K562 (cell line): ENCODE measurements around the gene MRAP2. TPM values are rescaled to one million over a fixed set of nuclear protein-coding genes. Genes with fewer than 3 reads are reported as not detected.

Source experiments
- ARHGAP35 ChIP-seq: fragments of 450-650 bp; IDR thresholded peaks from 2 replicates; pipeline ENCODE4 v1.6.1; 2018; ENCODE audit not compliant: partially characterized antibody
- CBFA2T3 ChIP-seq: fragments of 450-650 bp; IDR thresholded peaks from 2 replicates; pipeline ENCODE4 v1.6.1; 2017
- CBX3 ChIP-seq, 2 experiments: IDR thresholded peaks; 1 replicate in 1 of 2; 2 replicates in 1 of 2; pipeline ENCODE4 v1.6.1; 2012; ENCODE audit warnings: inconsistent platforms in 2 of 2, low read length in 2 of 2, borderline replicate concordance in 1 of 2, control low read depth in 1 of 2
- CCNT2 ChIP-seq: IDR thresholded peaks from 2 replicates; pipeline ENCODE4 v1.6.1; 2011; ENCODE audit warnings: borderline replicate concordance, low read depth, mild to moderate bottlenecking, moderate library complexity, mixed read lengths, low read length; ENCODE audit not compliant: insufficient read length; ENCODE audit errors: extremely low read depth
- EP300 ChIP-seq: IDR thresholded peaks from 2 replicates; pipeline ENCODE4 v1.6.1; 2012; ENCODE audit warnings: low read length, improper control_type of control experiment
- FOXJ3 ChIP-seq: sonication (generic); formaldehyde crosslinking; IDR thresholded peaks from 2 replicates; pipeline ENCODE4 v1.4.0; 2020; ENCODE audit warnings: mild to moderate bottlenecking, missing genetic modification reagents
- LEF1 ChIP-seq: fragments of 450-650 bp; IDR thresholded peaks from 2 replicates; pipeline ENCODE4 v1.6.1; 2016; ENCODE audit warnings: mild to moderate bottlenecking
- MCM3 ChIP-seq: fragments of 450-650 bp; IDR thresholded peaks from 2 replicates; pipeline ENCODE4 v1.6.1; 2016
- NCOR1 ChIP-seq: fragments of 450-650 bp; IDR thresholded peaks from 2 replicates; pipeline ENCODE4 v1.6.1; 2016; ENCODE audit warnings: mild to moderate bottlenecking, moderate library complexity
- SMARCA4 ChIP-seq: fragments of 450-650 bp; IDR thresholded peaks from 2 replicates; pipeline ENCODE4 v1.6.1; 2016
- SMARCC2 ChIP-seq: fragments of 450-650 bp; IDR thresholded peaks from 2 replicates; pipeline ENCODE4 v1.6.1; 2017; ENCODE audit warnings: antibody characterized with exemption, moderate library complexity, mild to moderate bottlenecking, low read depth
- SMARCE1 ChIP-seq: fragments of 450-650 bp; IDR thresholded peaks from 2 replicates; pipeline ENCODE4 v1.7.1; 2016; ENCODE audit warnings: mild to moderate bottlenecking
- SOX6 ChIP-seq: fragments of 450-650 bp; IDR thresholded peaks from 2 replicates; pipeline ENCODE4 v1.6.1; 2014; ENCODE audit warnings: mild to moderate bottlenecking
- STAT5B ChIP-seq: fragments of 250-450 bp; sonication (Bioruptor Pico); IDR thresholded peaks from 2 replicates; pipeline ENCODE4 v1.8.0; 2021; ENCODE audit warnings: mild to moderate bottlenecking, inconsistent platforms
- TAL1 ChIP-seq: fragments of 450-650 bp; IDR thresholded peaks from 2 replicates; pipeline ENCODE4 v1.6.1; 2016; ENCODE audit warnings: mild to moderate bottlenecking
- TCF3 ChIP-seq: sonication (generic); formaldehyde crosslinking; IDR thresholded peaks from 2 replicates; pipeline ENCODE4 v1.4.0; 2020; ENCODE audit warnings: mild to moderate bottlenecking, missing genetic modification reagents
- TRIM24 ChIP-seq, 2 experiments: fragments of 450-650 bp; IDR thresholded peaks; 2 replicates each; pipeline ENCODE4 v1.6.1; 2016
- TRIM28 ChIP-seq: fragments of 450-650 bp; IDR thresholded peaks from 2 replicates; pipeline ENCODE4 v1.6.1; 2017
- ZFPM2 ChIP-seq: fragments of 250-450 bp; sonication (Bioruptor Pico); IDR thresholded peaks from 2 replicates; pipeline ENCODE4 v1.5.1; 2022; ENCODE audit warnings: mild to moderate bottlenecking
- ZNF140 ChIP-seq: fragments of 250-450 bp; sonication (Bioruptor Pico); IDR thresholded peaks from 2 replicates; pipeline ENCODE4 v1.8.0; 2021; ENCODE audit warnings: moderate library complexity, mild to moderate bottlenecking, inconsistent platforms
- polyA plus RNA-seq, 8 experiments: library from polyadenylated mRNA; depleted of rRNA in 4 of 8; stranded (reverse) in 5 of 8; unstranded in 3 of 8; fragments of >200 nt; fragmentation: Nextera tagmentation in 2 of 8; fragmentation: Illumina TruSeq in 1 of 8; extraction: Ambion mirVana in 2 of 8; extraction: Trizol in 1 of 8; gene quantifications; 2 replicates each; pipeline versions ENCODE4 v1.2.1 to v1.2.3, GENCODE V29; 2011 to 2014; ENCODE audit warnings: inconsistent platforms in 1 of 8, missing spikeins in 1 of 8
- total RNA-seq, 7 experiments: library from RNA; depleted of rRNA in 6 of 7; stranded (reverse); fragments of >200 nt in 6 of 7; fragmentation: Illumina TruSeq in 2 of 7; extraction: Trizol in 2 of 7; gene quantifications; 2 replicates each; pipeline versions ENCODE4 v1.2.1 to v1.2.3, GENCODE V29; 2011 to 2021; ENCODE audit warnings: low replicate concordance in 1 of 7
- TF ChIP-seq, protein P1 (sequence below): IDR thresholded peaks from 2 replicates; pipeline ENCODE4 v1.6.1; 2012; ENCODE audit warnings: low read depth, low read length, improper control_type of control experiment, borderline replicate concordance
- TF ChIP-seq, protein P2 (sequence below): fragments of 450-650 bp; IDR thresholded peaks from 2 replicates; pipeline ENCODE4 v1.6.1; 2016; ENCODE audit warnings: mild to moderate bottlenecking

Gene MRAP2
- total and polyA plus RNA-seq, 9 of the 15 experiments (the other 6 are each of a cell fraction or from before 2014, with no cell fraction given): 5.9 to 38.9 (median 9.3) TPM

DNA sequence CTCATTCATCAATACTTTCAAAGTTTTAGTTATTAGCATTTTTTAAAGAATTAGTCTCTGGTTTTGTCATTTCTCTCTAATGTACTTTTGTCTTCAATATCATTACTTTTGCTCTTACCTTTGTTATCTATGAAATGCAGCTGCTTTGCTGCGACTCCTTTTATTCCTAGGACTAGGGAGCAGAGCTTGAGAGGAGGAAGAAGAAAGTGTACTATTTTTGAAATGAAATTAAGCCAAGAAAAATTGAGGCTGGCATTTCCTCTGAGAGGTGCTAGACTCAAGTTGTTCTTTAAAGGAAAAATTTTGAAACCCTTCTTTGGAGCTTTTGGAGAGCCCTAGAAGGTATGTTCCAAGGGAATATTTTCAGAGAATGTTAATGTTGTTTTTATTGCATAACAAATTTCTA is 48.3 kb upstream of the MRAP2 start (continued):
- TF ChIP-seq CCNT2 (peak; percentile 13), CBX3 (IDR thresholded peaks at IDR 0.05; ENCODE audit: borderline replicate concordance in 1 of 2, low read length in 2 of 2) (peak in 1 of 2 experiments; percentile 89; a peak in 2 of 3 replicates), EP300 (peak; percentile 22; the same call in 1 of the 2 replicates), ARHGAP35 (no peak), SMARCC2 (0 out of 2 replicates have a peak, but pooled peaks have one; percentile 35), TCF3 (CRISPR knock-in tag) (peak; percentile 83), ZFPM2 (no peak), TAL1 (peak; percentile 77), SOX6 (peak; percentile 52), STAT5B (CRISPR knock-in tag) (no peak), MCM3 (no peak), LEF1 (0 out of 2 replicates have a peak, but pooled peaks have one; percentile 30), TRIM28 (0 out of 2 replicates have a peak, but pooled peaks have one; percentile 49), SMARCE1 (peak; percentile 46), CBFA2T3 (peak; percentile 81), TRIM24 (IDR thresholded peaks at IDR 0.05) (peak; percentile 75 to 84), ZNF140 (CRISPR knock-in tag) (no peak), SMARCA4 (peak; percentile 71), NCOR1 (peak; percentile 62), FOXJ3 (no peak)
- TF ChIP-seq, protein P1, sequence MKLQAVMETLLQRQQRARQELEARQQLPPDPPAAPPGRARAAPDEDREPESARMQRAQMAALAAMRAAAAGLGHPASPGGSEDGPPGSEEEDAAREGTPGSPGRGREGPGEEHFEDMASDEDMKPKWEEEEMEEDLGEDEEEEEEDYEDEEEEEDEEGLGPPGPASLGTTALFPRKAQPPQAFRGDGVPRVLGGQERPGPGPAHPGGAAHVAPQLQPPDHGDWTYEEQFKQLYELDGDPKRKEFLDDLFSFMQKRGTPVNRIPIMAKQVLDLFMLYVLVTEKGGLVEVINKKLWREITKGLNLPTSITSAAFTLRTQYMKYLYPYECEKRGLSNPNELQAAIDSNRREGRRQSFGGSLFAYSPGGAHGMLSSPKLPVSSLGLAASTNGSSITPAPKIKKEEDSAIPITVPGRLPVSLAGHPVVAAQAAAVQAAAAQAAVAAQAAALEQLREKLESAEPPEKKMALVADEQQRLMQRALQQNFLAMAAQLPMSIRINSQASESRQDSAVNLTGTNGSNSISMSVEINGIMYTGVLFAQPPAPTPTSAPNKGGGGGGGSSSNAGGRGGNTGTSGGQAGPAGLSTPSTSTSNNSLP: peak; percentile 34; the same call in 1 of the 2 replicates
- TF ChIP-seq, protein P2, sequence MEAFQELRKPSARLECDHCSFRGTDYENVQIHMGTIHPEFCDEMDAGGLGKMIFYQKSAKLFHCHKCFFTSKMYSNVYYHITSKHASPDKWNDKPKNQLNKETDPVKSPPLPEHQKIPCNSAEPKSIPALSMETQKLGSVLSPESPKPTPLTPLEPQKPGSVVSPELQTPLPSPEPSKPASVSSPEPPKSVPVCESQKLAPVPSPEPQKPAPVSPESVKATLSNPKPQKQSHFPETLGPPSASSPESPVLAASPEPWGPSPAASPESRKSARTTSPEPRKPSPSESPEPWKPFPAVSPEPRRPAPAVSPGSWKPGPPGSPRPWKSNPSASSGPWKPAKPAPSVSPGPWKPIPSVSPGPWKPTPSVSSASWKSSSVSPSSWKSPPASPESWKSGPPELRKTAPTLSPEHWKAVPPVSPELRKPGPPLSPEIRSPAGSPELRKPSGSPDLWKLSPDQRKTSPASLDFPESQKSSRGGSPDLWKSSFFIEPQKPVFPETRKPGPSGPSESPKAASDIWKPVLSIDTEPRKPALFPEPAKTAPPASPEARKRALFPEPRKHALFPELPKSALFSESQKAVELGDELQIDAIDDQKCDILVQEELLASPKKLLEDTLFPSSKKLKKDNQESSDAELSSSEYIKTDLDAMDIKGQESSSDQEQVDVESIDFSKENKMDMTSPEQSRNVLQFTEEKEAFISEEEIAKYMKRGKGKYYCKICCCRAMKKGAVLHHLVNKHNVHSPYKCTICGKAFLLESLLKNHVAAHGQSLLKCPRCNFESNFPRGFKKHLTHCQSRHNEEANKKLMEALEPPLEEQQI: peak; percentile 79
- TF ChIP-seq, all 486 proteins: peak for 25
